ENCODE results near the gene ATXN10.
"Not testable (repeated sequence)": the region's sequence is repeated elsewhere in the genome, so short reads cannot be mapped to it uniquely, and the experiment has no call there.

Gene ATXN10

GRCh38 chr22:45796009-45796408 is 124.4 kb downstream of the ATXN10 start:
- peaks cover 22% of the 10 kb centered on the region for H3K9me3 ChIP-seq (ENCODE audit: control insufficient read depth, insufficient read depth, low read length)
- not testable (repeated sequence) for H3K36me3 ChIP-seq (ENCODE audit: insufficient read depth, low read length); H3K9ac ChIP-seq (ENCODE audit: low read depth, low read length); H3K4me1 ChIP-seq (ENCODE audit: insufficient read depth, low read length)

GRCh38 chr22:45799291-45799690 is 127.7 kb downstream of the ATXN10 start:
- no peaks in the 10 kb centered on the region for H3K4me1 ChIP-seq (ENCODE audit: insufficient read depth, low read length)

GRCh38 chr22:45802054-45802453 is 130.4 kb downstream of the ATXN10 start:
- Histone ChIP-seq H3K36me3 (ENCODE audit: insufficient read depth, low read length) (no peaks in the 10 kb centered on the region; the same call in 1 of the 2 replicates), H3K9me3 (ENCODE audit: control insufficient read depth, insufficient read depth, low read length) (peaks cover 2% of the 10 kb centered on the region; the same call in 1 of the 2 replicates), H3K4me1 (ENCODE audit: insufficient read depth, low read length) (no peaks in the 10 kb centered on the region; the same call in 1 of the 2 replicates), H3K9ac (ENCODE audit: low read depth, low read length) (no peak overlapping the region)

More at GRCh38 chr22:45799291-45799690, 127.7 kb downstream of the ATXN10 start:
- H3K9me3 ChIP-seq (ENCODE audit: control insufficient read depth, insufficient read depth, low read length): peaks cover 19% of the 10 kb centered on the region
- H3K9ac ChIP-seq (ENCODE audit: low read depth, low read length): no peak overlapping the region
- peaks cover 6% of the 10 kb centered on the region for H3K36me3 ChIP-seq (ENCODE audit: insufficient read depth, low read length)

- no peaks in the 10 kb centered on the region; the same call in 1 of the 2 replicates for H3K4me1 ChIP-seq (ENCODE audit: insufficient read depth, low read length)
- no peak overlapping the region for H3K9ac ChIP-seq (ENCODE audit: low read depth, low read length)
- no peaks in the 10 kb centered on the region for H3K9me3 ChIP-seq (ENCODE audit: control insufficient read depth, insufficient read depth, low read length)
- H3K36me3 ChIP-seq (ENCODE audit: insufficient read depth, low read length): no peaks in the 10 kb centered on the region; the same call in 1 of the 2 replicates
Observed at GRCh38 chr22:45804319-45804985, 132.8 kb downstream of the ATXN10 start.

GRCh38 chr22:45804986-45805325 is 133.3 kb downstream of the ATXN10 start:
- Histone ChIP-seq H3K9me3 (ENCODE audit: control insufficient read depth, insufficient read depth, low read length) (no peaks in the 10 kb centered on the region), H3K9ac (ENCODE audit: low read depth, low read length) (no peak overlapping the region), H3K4me1 (ENCODE audit: insufficient read depth, low read length) (no peaks in the 10 kb centered on the region; the same call in 1 of the 2 replicates), H3K36me3 (ENCODE audit: insufficient read depth, low read length) (no peaks in the 10 kb centered on the region; the same call in 1 of the 2 replicates)

GRCh38 chr22:45805413-45805812 is 133.8 kb downstream of the ATXN10 start:
- Histone ChIP-seq H3K4me1 (ENCODE audit: insufficient read depth, low read length) (no peaks in the 10 kb centered on the region; the same call in 1 of the 2 replicates), H3K9ac (ENCODE audit: low read depth, low read length) (no peak overlapping the region), H3K36me3 (ENCODE audit: insufficient read depth, low read length) (no peaks in the 10 kb centered on the region; the same call in 1 of the 2 replicates), H3K9me3 (ENCODE audit: control insufficient read depth, insufficient read depth, low read length) (no peaks in the 10 kb centered on the region)

GRCh38 chr22:45807156-45807915 is 135.7 kb downstream of the ATXN10 start:
- Histone ChIP-seq H3K4me1 (ENCODE audit: insufficient read depth, low read length) (no peaks in the 10 kb centered on the region; the same call in 1 of the 2 replicates), H3K36me3 (ENCODE audit: insufficient read depth, low read length) (no peaks in the 10 kb centered on the region; the same call in 1 of the 2 replicates), H3K9ac (ENCODE audit: low read depth, low read length) (no peak overlapping the region), H3K9me3 (ENCODE audit: control insufficient read depth, insufficient read depth, low read length) (no peaks in the 10 kb centered on the region)

GRCh38 chr22:45812910-45813309 is 141.3 kb downstream of the ATXN10 start:
- H3K9ac ChIP-seq (ENCODE audit: low read depth, low read length): no peak overlapping the region
- H3K36me3 ChIP-seq (ENCODE audit: insufficient read depth, low read length): peaks cover 2% of the 10 kb centered on the region; the same call in 1 of the 2 replicates
- no peaks in the 10 kb centered on the region for H3K4me1 ChIP-seq (ENCODE audit: insufficient read depth, low read length)
- no peaks in the 10 kb centered on the region for H3K9me3 ChIP-seq (ENCODE audit: control insufficient read depth, insufficient read depth, low read length)

- H3K4me1 ChIP-seq (ENCODE audit: insufficient read depth, low read length): no peaks in the 10 kb centered on the region
- H3K9me3 ChIP-seq (ENCODE audit: control insufficient read depth, insufficient read depth, low read length): no peaks in the 10 kb centered on the region
- peaks cover 2% of the 10 kb centered on the region; the same call in 1 of the 2 replicates for H3K36me3 ChIP-seq (ENCODE audit: insufficient read depth, low read length)
- H3K9ac ChIP-seq (ENCODE audit: low read depth, low read length): no peak overlapping the region
Observed at GRCh38 chr22:45814198-45814597, 142.6 kb downstream of the ATXN10 start.

- H3K9ac ChIP-seq (ENCODE audit: low read depth, low read length): no peak overlapping the region
- H3K9me3 ChIP-seq (ENCODE audit: control insufficient read depth, insufficient read depth, low read length): no peaks in the 10 kb centered on the region
- peaks cover 2% of the 10 kb centered on the region; the same call in 1 of the 2 replicates for H3K36me3 ChIP-seq (ENCODE audit: insufficient read depth, low read length)
- H3K4me1 ChIP-seq (ENCODE audit: insufficient read depth, low read length): no peaks in the 10 kb centered on the region
Observed at GRCh38 chr22:45816776-45817175, 145.1 kb downstream of the ATXN10 start.

GRCh38 chr22:45817745-45818423 is 146.2 kb downstream of the ATXN10 start:
- Histone ChIP-seq H3K9me3 (ENCODE audit: control insufficient read depth, insufficient read depth, low read length) (no peaks in the 10 kb centered on the region), H3K36me3 (ENCODE audit: insufficient read depth, low read length) (peaks cover 2% of the 10 kb centered on the region; the same call in 1 of the 2 replicates), H3K9ac (ENCODE audit: low read depth, low read length) (no peak overlapping the region), H3K4me1 (ENCODE audit: insufficient read depth, low read length) (no peaks in the 10 kb centered on the region)

GRCh38 chr22:45818424-45819085 is 146.9 kb downstream of the ATXN10 start:
- no peaks in the 10 kb centered on the region for H3K4me1 ChIP-seq (ENCODE audit: insufficient read depth, low read length)
- H3K9ac ChIP-seq (ENCODE audit: low read depth, low read length): no peak overlapping the region
- H3K9me3 ChIP-seq (ENCODE audit: control insufficient read depth, insufficient read depth, low read length): no peaks in the 10 kb centered on the region
- H3K36me3 ChIP-seq (ENCODE audit: insufficient read depth, low read length): peaks cover 2% of the 10 kb centered on the region; the same call in 1 of the 2 replicates

GRCh38 chr22:45819305-45819704 is 147.7 kb downstream of the ATXN10 start:
- Histone ChIP-seq H3K9me3 (ENCODE audit: control insufficient read depth, insufficient read depth, low read length) (no peaks in the 10 kb centered on the region), H3K9ac (ENCODE audit: low read depth, low read length) (no peak overlapping the region), H3K36me3 (ENCODE audit: insufficient read depth, low read length) (no peaks in the 10 kb centered on the region), H3K4me1 (ENCODE audit: insufficient read depth, low read length) (no peaks in the 10 kb centered on the region)

GRCh38 chr22:45823336-45823735 is 151.7 kb downstream of the ATXN10 start:
- H3K4me1 ChIP-seq (ENCODE audit: insufficient read depth, low read length): no peaks in the 10 kb centered on the region
- H3K36me3 ChIP-seq (ENCODE audit: insufficient read depth, low read length): no peaks in the 10 kb centered on the region; the same call in 1 of the 2 replicates
- H3K9me3 ChIP-seq (ENCODE audit: control insufficient read depth, insufficient read depth, low read length): peaks cover 4% of the 10 kb centered on the region; the same call in 1 of the 2 replicates
- H3K9ac ChIP-seq (ENCODE audit: low read depth, low read length): no peak overlapping the region

All from ES-I3 (cell line).